OCI-LY7 (cell line): ENCODE measurements around the gene MLLT3. TPM values are rescaled to one million over a fixed set of nuclear protein-coding genes. Genes with fewer than 3 reads are reported as not detected.

Source experiments
- BruUV-seq: library from RNA; stranded (reverse); fragments of 400-500 nt; replicated peaks from 2 replicates; lab custom pipeline; 2021; lab: Mats Ljungman, UMichigan
- CTCF ChIA-PET: fragments of 300-600 bp; sonication (Branson Sonifier 250); formaldehyde crosslinking; loops from one replicate; lab custom pipeline; 2022; ENCODE audit warnings: antibody characterized with exemption; ENCODE audit not compliant: unreplicated experiment; lab: Charles Lee
- POLR2A ChIA-PET: fragments of 300-600 bp; sonication (Branson Sonifier 250); formaldehyde crosslinking; loops from one replicate; lab custom pipeline; 2022; ENCODE audit warnings: antibody characterized with exemption; lab: Charles Lee
- DNase-seq: peaks from one replicate; pipeline ENCODE4 v3.0.0-alpha.2; 2015; ENCODE audit warnings: low spot score
- H2AFZ ChIP-seq: fragments of 200-600 bp; sonication (generic), shearing (Covaris generic); 2 replicates; pipeline ENCODE4 v1.6.1; 2014; ENCODE audit warnings: mild to moderate bottlenecking, antibody characterized with exemption, low read length, moderate library complexity
- H3K27ac ChIP-seq: fragments of 200-600 bp; sonication (generic); 2 replicates; pipeline ENCODE4 v1.5.1; 2014; ENCODE audit warnings: mixed run types, low read depth, mild to moderate bottlenecking, moderate library complexity, low read length, inconsistent platforms; ENCODE audit not compliant: poor library complexity, severe bottlenecking
- H3K36me3 ChIP-seq: fragments of 200-600 bp; sonication (generic); 2 replicates; pipeline ENCODE4 v1.6.1; 2014; ENCODE audit warnings: mild to moderate bottlenecking, antibody characterized with exemption, low read length, moderate library complexity, mixed read lengths; ENCODE audit not compliant: insufficient read depth
- H3K4me1 ChIP-seq: fragments of 200-600 bp; sonication (generic); 2 replicates; pipeline ENCODE4 v1.5.1; 2014; ENCODE audit warnings: mild to moderate bottlenecking, low read length; ENCODE audit not compliant: insufficient read depth, poor library complexity, severe bottlenecking
- H3K4me2 ChIP-seq: fragments of 200-600 bp; sonication (generic); 2 replicates; pipeline ENCODE4 v1.6.1; 2014; ENCODE audit warnings: mild to moderate bottlenecking, low read length
- H3K4me3 ChIP-seq: fragments of 200-600 bp; sonication (generic); 2 replicates; pipeline ENCODE4 v1.5.1; 2014; ENCODE audit warnings: mild to moderate bottlenecking, low read depth, low read length; ENCODE audit not compliant: poor library complexity, severe bottlenecking
- H3K79me2 ChIP-seq: fragments of 200-600 bp; sonication (generic); 2 replicates; pipeline ENCODE4 v1.6.1; 2016; ENCODE audit warnings: low read depth, mild to moderate bottlenecking, low read length, moderate library complexity, mixed read lengths; ENCODE audit not compliant: insufficient read depth
- H3K9me2 ChIP-seq: fragments of 200-600 bp; sonication (generic); 2 replicates; pipeline ENCODE4 v1.6.1; 2016; ENCODE audit warnings: mild to moderate bottlenecking, low read length, mixed read lengths; ENCODE audit not compliant: insufficient read depth
- H3K9me3 ChIP-seq: fragments of 200-600 bp; sonication (generic); 2 replicates; pipeline ENCODE4 v1.6.1; 2014; ENCODE audit warnings: mild to moderate bottlenecking, mixed run types, low read length, mixed read lengths
- H4K20me1 ChIP-seq: fragments of 200-600 bp; sonication (generic); 2 replicates; pipeline ENCODE4 v1.6.1; 2014; ENCODE audit warnings: mild to moderate bottlenecking, antibody characterized with exemption, low read length, moderate library complexity, mixed read lengths; ENCODE audit not compliant: insufficient read depth
- CTCF ChIP-seq: fragments of 200-600 bp; sonication (generic); conservative IDR thresholded peaks from 2 replicates; pipeline ENCODE4 v1.5.1; 2014; ENCODE audit warnings: mild to moderate bottlenecking, antibody characterized with exemption, low read length, moderate library complexity, mixed read lengths
- EZH2phosphoT487 ChIP-seq: fragments of 200-600 bp; sonication (generic); IDR thresholded peaks from 2 replicates; pipeline ENCODE4 v1.6.1; 2018; ENCODE audit warnings: low read depth, borderline replicate concordance, mild to moderate bottlenecking, mixed run types, antibody characterized with exemption, low read length, moderate library complexity, mixed read lengths
- intact Hi-C: fragments of 100-400 bp; cut with micrococcal nuclease; formaldehyde crosslinking; loops from one replicate; pipeline ENCODE4 v1.10.0; 2022; ENCODE audit not compliant: unreplicated experiment
- total RNA-seq, 2 experiments: library from RNA; depleted of rRNA in 1 of 2; stranded (reverse); fragments of >200 nt in 1 of 2; shearing (Covaris generic) in 1 of 2; gene quantifications; 2 replicates each; pipeline ENCODE4 v1.2.3, GENCODE V29; 2014 to 2022

The MLLT3 gene
- total RNA-seq, 2 experiments from 2014 or later = 7.1 to 9.9 TPM

GRCh38 chr9:20494035-20494434 lies 128.3 kb downstream of the MLLT3 start:
- H3K79me2 ChIP-seq = no peaks in the 10 kb centered on the region
- ChIA-PET CTCF (no interaction called here), POLR2A (no interaction called here)
- no peak for DNase-seq
- BruUV-seq = no TSS peak
- no peak overlapping the region for H3K27ac ChIP-seq
- H3K4me3 ChIP-seq = no peak overlapping the region
- H4K20me1 ChIP-seq = no peaks in the 10 kb centered on the region
- H3K4me2 ChIP-seq = no peak overlapping the region
- no peak overlapping the region for H2AFZ ChIP-seq
- intact Hi-C loops = no loop called here
- H3K9me2 ChIP-seq = no peaks in the 10 kb centered on the region
- no peaks in the 10 kb centered on the region for H3K9me3 ChIP-seq
- H3K36me3 ChIP-seq = no peaks in the 10 kb centered on the region
- no peaks in the 10 kb centered on the region for H3K4me1 ChIP-seq
- TF ChIP-seq EZH2phosphoT487 = no peak

GRCh38 chr9:20492772-20493171 lies 129.5 kb downstream of the MLLT3 start:
- no peaks in the 10 kb centered on the region for H3K9me2 ChIP-seq
- ChIA-PET CTCF (no interaction called here), POLR2A (interaction anchor here (0.7 to 1.1 kb wide), 3 partner anchors 17 to 449 kb away, joined by 3 read pairs; no protein-coding TSS in a partner anchor)
- no peaks in the 10 kb centered on the region for H3K36me3 ChIP-seq
- H4K20me1 ChIP-seq = no peaks in the 10 kb centered on the region
- TF ChIP-seq CTCF (no peak), EZH2phosphoT487 (no peak)
- no peak for DNase-seq
- H3K4me1 ChIP-seq = no peaks in the 10 kb centered on the region
- H3K4me3 ChIP-seq = no peak overlapping the region
- no peak overlapping the region for H2AFZ ChIP-seq
- no TSS peak for BruUV-seq
- H3K27ac ChIP-seq = no peak overlapping the region
- H3K9me3 ChIP-seq = no peaks in the 10 kb centered on the region
- H3K79me2 ChIP-seq = no peaks in the 10 kb centered on the region
- no peak overlapping the region for H3K4me2 ChIP-seq
- intact Hi-C loops = no loop called here

DNA sequence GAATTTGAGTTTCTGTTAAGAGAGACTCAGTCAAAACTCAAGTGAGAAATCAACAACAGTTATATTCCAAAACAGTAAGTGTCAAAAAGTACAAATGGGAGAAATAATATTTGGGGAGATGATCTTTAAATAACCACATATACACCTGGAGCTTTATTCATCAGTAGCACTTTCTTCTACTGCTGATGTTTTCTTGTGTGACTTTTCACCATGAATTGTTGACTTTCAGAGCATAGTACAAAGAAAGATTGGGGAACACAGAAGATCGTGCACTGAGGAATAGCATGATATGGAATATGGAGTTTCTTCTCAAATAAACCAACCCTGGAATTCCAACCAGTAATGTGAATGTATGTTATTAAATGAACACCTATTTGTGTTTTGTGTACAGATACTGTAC lies 130.7 kb downstream of the MLLT3 start:
- no peaks in the 10 kb centered on the region for H3K4me1 ChIP-seq
- intact Hi-C loops = no loop called here
- H4K20me1 ChIP-seq = no peaks in the 10 kb centered on the region
- BruUV-seq = no TSS peak
- H3K9me2 ChIP-seq = no peaks in the 10 kb centered on the region
- no peaks in the 10 kb centered on the region for H3K9me3 ChIP-seq
- H3K4me2 ChIP-seq = no peak overlapping the region
- no peaks in the 10 kb centered on the region for H3K79me2 ChIP-seq
- no peak for TF ChIP-seq CTCF
- no peak for TF ChIP-seq EZH2phosphoT487
- DNase-seq = no peak
- no peak overlapping the region for H3K4me3 ChIP-seq
- POLR2A ChIA-PET = interaction anchor here (0.9 kb wide), 1 partner anchor 16 kb away, joined by 4 read pairs; no protein-coding TSS in a partner anchor
- no peaks in the 10 kb centered on the region for H3K36me3 ChIP-seq
- no peak overlapping the region for H3K27ac ChIP-seq
- CTCF ChIA-PET = no interaction called here
- no peak overlapping the region for H2AFZ ChIP-seq
